Fibroblast of lung (primary cell): ENCODE results near the gene LRRC8D.

Experiments used
- CTCF ChIP-seq, 2 donors: IDR thresholded peaks in 1 of 2; conservative IDR thresholded peaks in 1 of 2; 1 replicate in 1 of 2; 2 replicates in 1 of 2; pipeline ENCODE4 v1.5.1; 2011 to 2012; ENCODE audit warnings: low read length in 2 of 2, control low read depth in 1 of 2, inconsistent platforms in 1 of 2, low read depth in 1 of 2, mild to moderate bottlenecking in 1 of 2
- EZH2 ChIP-seq: IDR thresholded peaks from 2 replicates; pipeline ENCODE4 v1.5.1; 2012; ENCODE audit warnings: low read length, control low read depth, mild to moderate bottlenecking; ENCODE audit errors: missing control alignments

DNA sequence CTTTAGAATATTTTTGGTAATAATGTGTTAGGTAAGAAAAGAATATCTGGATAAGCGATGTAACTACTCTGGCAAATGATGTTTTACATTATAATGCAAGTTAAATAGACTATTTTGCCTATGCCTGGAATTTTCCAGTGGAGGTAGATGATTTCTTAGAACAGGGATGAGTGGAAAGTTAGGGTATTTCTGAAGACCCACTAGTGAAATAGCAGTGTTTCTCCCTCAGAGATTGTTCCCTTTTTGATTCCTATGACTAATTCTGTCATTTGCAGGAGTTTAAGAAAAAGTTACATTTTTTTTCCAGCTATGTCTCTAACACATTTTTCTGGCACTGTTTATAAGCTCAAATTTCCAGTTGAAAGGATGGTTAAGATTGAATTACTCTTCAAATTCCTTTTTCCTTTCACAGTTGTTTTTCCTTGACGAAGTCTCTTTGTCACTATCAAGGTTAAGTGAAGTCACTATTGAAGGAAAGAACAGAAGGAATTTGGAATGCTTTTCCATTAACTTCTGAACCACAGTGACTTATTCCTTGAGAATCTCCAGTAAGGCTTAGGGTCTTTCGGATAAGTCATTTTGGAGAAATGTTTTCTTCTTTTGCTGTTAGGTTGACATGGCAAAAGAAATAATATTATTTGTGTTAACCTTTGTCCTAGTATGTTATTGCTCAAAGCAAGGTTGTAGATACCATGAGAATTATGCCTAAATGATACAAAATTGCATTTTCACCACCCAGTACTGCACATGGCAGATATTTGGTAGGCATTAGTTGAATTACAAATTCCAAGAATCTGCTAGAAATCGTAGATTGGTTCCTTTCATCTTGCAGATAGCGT lies 131.2 kb downstream of the LRRC8D start:
- TF ChIP-seq CTCF (conservative IDR thresholded peaks at IDR 0.05 in 1 of 2, IDR thresholded peaks at IDR 0.05 in 1 of 2; ENCODE audit: low read depth in 1 of 2, low read length in 2 of 2) (no peak), EZH2 (no peak)
